Measurements from ENCODE around the gene IMMP2L.
A peak's percentile ranks its signal among the peaks of the same experiment; 100 is the strongest.

Gene IMMP2L

DNA sequence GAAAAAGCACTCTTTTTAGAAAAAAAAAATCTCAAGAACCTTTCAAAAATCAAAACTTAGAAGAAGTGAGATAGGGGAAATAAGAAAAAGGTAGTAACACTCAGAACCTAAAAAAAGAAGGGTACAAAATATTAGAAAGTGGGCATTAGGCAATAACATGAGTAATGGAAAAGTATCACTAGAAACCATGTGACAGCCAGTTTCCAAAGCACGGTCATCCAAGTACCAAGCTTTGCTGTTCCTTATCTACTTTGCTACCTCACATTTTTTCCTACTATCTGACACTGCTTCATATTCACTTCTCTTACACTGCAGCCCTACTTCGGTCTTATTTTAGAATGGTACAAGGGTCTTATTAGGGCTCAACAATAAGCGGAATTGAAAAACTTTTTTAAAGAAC lies 30.3 kb downstream of the IMMP2L start:
- Histone ChIP-seq H3K4me1 (ENCODE audit: control insufficient read depth in 5 of 5, insufficient read depth in 5 of 5, low read length in 5 of 5) (peaks cover 0 to 14% (median 0%) of the 10 kb centered on the region in 5 donors), H3K36me3 (ENCODE audit: control insufficient read depth in 5 of 5, insufficient read depth in 5 of 5, low read length in 5 of 5) (no peaks in the 10 kb centered on the region), H3K9ac (ENCODE audit: low read length in 5 of 5) (no peak overlapping the region), H3K27me3 (ENCODE audit: control insufficient read depth in 5 of 5, insufficient read depth in 4 of 5, low read length in 5 of 5) (no peaks in the 10 kb centered on the region), H3K9me3 (ENCODE audit: control insufficient read depth in 5 of 5, low read length in 5 of 5) (no peaks in the 10 kb centered on the region), H3K27ac (ENCODE audit: low read depth, low read length) (no peak overlapping the region), H3K4me3 (ENCODE audit: low read depth in 1 of 5, low read length in 5 of 5) (no peak overlapping the region)

DNA sequence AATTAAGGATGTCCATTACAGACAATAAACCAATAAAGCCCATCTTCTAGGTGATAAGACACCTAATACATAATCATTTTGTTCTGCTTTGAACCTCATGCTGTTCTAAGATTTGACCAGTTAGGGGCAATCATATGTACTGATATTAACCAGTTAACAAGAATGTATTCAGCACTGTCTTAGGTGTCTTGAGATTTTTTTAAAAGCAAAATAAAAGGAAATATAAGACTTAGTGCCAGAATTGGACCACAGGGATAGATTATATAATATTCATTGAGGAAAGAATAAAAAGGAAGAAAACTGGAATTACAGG lies 32.0 kb downstream of the IMMP2L start:
- Histone ChIP-seq H3K4me1 (ENCODE audit: control insufficient read depth in 5 of 5, insufficient read depth in 5 of 5, low read length in 5 of 5) (peaks cover 0 to 14% (median 0%) of the 10 kb centered on the region in 5 donors), H3K36me3 (ENCODE audit: control insufficient read depth in 5 of 5, insufficient read depth in 5 of 5, low read length in 5 of 5) (no peaks in the 10 kb centered on the region)

DNA sequence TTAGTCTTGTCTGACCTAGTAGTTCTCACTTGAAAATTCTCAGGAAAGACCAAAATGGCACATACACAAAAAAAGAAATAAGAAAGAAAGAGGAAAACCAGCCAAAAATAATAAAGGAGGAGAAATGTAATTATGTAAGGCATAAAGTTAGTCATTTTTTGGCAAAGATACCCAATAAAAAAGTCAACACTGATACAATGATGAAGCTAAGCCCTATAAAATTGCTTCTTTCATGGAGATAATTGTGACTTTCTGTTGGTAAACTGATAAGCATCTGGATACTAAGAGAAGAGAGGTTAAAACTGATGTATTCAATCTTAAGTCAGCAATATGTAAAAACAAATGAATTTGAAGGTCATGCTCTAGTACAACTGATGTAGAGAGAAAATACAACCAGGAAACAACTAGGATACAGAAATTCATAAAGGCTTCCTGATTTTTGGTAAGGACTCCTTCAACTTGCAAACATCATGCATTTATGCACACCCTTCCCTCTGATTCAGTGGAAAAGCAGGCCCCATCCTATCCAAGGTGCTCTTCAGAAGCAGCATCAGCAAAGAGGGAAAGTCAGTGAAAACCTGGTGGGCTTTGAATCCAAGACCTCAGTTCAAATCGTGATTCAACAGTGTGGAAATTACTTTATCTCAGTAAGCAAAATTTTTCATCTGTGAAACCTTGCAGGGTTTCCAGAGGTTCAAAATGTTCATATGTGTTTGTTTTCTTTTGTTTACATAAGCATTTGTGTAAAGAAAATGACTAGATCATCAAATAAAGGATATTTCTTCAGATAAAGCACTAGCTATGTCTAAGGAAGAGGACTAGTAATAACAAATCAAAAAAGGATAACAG lies 32.6 kb downstream of the IMMP2L start:
- no peak overlapping the region for H3K9ac ChIP-seq (ENCODE audit: low read length in 5 of 5)
- H3K4me3 ChIP-seq (ENCODE audit: low read depth in 1 of 5, low read length in 5 of 5), result no peak overlapping the region
- H3K4me1 ChIP-seq (ENCODE audit: control insufficient read depth in 5 of 5, insufficient read depth in 5 of 5, low read length in 5 of 5), result peaks cover 0 to 14% (median 0%) of the 10 kb centered on the region in 5 donors
- no peaks in the 10 kb centered on the region for H3K36me3 ChIP-seq (ENCODE audit: control insufficient read depth in 5 of 5, insufficient read depth in 5 of 5, low read length in 5 of 5)
- no peaks in the 10 kb centered on the region for H3K9me3 ChIP-seq (ENCODE audit: control insufficient read depth in 5 of 5, low read length in 5 of 5)
- H3K27me3 ChIP-seq (ENCODE audit: control insufficient read depth in 5 of 5, insufficient read depth in 4 of 5, low read length in 5 of 5), result no peaks in the 10 kb centered on the region
- no peak overlapping the region for H3K27ac ChIP-seq (ENCODE audit: low read depth, low read length)

More for the DNA sequence above, 32.0 kb downstream of the IMMP2L start:
- Histone ChIP-seq H3K27me3 (ENCODE audit: control insufficient read depth in 5 of 5, insufficient read depth in 4 of 5, low read length in 5 of 5) (no peaks in the 10 kb centered on the region), H3K9ac (ENCODE audit: low read length in 5 of 5) (no peak overlapping the region), H3K9me3 (ENCODE audit: control insufficient read depth in 5 of 5, low read length in 5 of 5) (no peaks in the 10 kb centered on the region), H3K4me3 (ENCODE audit: low read depth in 1 of 5, low read length in 5 of 5) (no peak overlapping the region), H3K27ac (ENCODE audit: low read depth, low read length) (no peak overlapping the region)

DNA sequence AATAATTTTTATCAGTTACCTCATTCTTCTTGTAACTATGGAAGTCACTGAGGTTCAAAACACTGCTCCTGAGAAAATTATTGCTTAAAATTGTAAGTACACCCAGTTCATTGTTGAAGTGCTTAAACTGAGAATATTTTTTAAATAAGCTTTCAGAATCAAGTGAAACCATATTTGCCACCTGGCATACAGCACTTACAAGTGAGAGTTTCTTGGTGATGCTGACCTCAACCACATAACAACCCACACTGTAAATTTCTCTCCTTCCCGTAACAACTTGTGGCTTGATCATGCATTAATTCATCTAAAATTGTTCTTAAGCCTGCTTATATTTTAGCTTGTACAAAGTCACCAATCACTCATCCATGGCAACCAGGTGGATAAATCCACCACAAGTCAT lies 34.0 kb downstream of the IMMP2L start:
- H3K27me3 ChIP-seq (ENCODE audit: control insufficient read depth in 5 of 5, insufficient read depth in 4 of 5, low read length in 5 of 5), result no peaks in the 10 kb centered on the region
- no peak overlapping the region for H3K4me3 ChIP-seq (ENCODE audit: low read depth in 1 of 5, low read length in 5 of 5)
- peaks cover 0 to 14% (median 0%) of the 10 kb centered on the region in 5 donors for H3K4me1 ChIP-seq (ENCODE audit: control insufficient read depth in 5 of 5, insufficient read depth in 5 of 5, low read length in 5 of 5)
- no peaks in the 10 kb centered on the region for H3K36me3 ChIP-seq (ENCODE audit: control insufficient read depth in 5 of 5, insufficient read depth in 5 of 5, low read length in 5 of 5)
- H3K9ac ChIP-seq (ENCODE audit: low read length in 5 of 5), result no peak overlapping the region
- H3K9me3 ChIP-seq (ENCODE audit: control insufficient read depth in 5 of 5, low read length in 5 of 5), result no peaks in the 10 kb centered on the region
- H3K27ac ChIP-seq (ENCODE audit: low read depth, low read length), result no peak overlapping the region

DNA sequence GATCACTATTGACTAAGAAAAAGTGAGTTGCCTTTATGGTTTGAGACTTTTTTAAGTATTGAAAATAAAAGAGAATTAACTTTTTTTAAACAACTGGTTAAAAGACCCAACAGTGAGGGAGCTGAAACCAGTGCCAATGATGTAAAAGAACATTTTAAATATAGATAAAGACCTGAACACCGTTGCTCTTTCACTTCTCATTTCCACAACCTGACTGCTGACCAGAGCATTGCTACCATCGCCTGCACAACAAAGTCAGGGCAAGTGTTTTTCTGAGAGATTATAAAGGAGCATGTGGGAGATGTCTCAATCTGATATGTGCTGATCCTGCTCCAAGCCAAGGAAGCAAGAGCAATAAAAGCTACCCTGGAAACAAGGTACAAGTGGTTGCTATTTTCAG lies 34.7 kb downstream of the IMMP2L start:
- H3K27me3 ChIP-seq (ENCODE audit: control insufficient read depth in 5 of 5, insufficient read depth in 4 of 5, low read length in 5 of 5), result no peaks in the 10 kb centered on the region
- no peaks in the 10 kb centered on the region for H3K9me3 ChIP-seq (ENCODE audit: control insufficient read depth in 5 of 5, low read length in 5 of 5)
- no peaks in the 10 kb centered on the region for H3K36me3 ChIP-seq (ENCODE audit: control insufficient read depth in 5 of 5, insufficient read depth in 5 of 5, low read length in 5 of 5)
- no peak overlapping the region for H3K27ac ChIP-seq (ENCODE audit: low read depth, low read length)
- H3K9ac ChIP-seq (ENCODE audit: low read length in 5 of 5), result no peak overlapping the region
- H3K4me1 ChIP-seq (ENCODE audit: control insufficient read depth in 5 of 5, insufficient read depth in 5 of 5, low read length in 5 of 5), result peaks cover 0 to 8% (median 0%) of the 10 kb centered on the region in 5 donors
- H3K4me3 ChIP-seq (ENCODE audit: low read depth in 1 of 5, low read length in 5 of 5), result no peak overlapping the region

DNA sequence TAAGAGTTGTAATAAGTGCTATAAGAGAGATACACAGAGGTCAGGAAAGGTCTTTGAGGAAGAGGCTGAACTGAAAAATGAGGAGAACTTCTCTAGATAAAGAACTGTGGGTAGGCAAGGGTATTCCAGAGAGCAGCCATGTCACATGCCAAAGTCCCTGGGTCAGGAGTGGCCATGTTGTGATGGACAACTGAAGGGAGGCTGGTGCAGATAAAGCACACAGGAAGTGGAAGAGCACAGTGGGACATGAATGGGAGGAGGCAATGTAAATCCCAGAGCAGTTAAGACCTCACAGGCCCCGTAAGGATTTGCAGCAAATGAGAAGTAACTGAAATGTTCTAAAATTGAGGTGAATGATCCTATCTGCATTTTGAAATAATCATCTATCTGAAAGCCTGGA lies 37.2 kb downstream of the IMMP2L start:
- no peaks in the 10 kb centered on the region for H3K4me1 ChIP-seq (ENCODE audit: control insufficient read depth in 5 of 5, insufficient read depth in 5 of 5, low read length in 5 of 5)
- H3K9me3 ChIP-seq (ENCODE audit: control insufficient read depth in 5 of 5, low read length in 5 of 5), result peaks cover 3 to 10% (median 8%) of the 10 kb centered on the region in 5 donors
- H3K36me3 ChIP-seq (ENCODE audit: control insufficient read depth in 5 of 5, insufficient read depth in 5 of 5, low read length in 5 of 5), result peaks cover 0 to 7% (median 0%) of the 10 kb centered on the region in 5 donors
- H3K27me3 ChIP-seq (ENCODE audit: control insufficient read depth in 5 of 5, insufficient read depth in 4 of 5, low read length in 5 of 5), result no peaks in the 10 kb centered on the region
- no peak overlapping the region for H3K9ac ChIP-seq (ENCODE audit: low read length in 5 of 5)
- H3K27ac ChIP-seq (ENCODE audit: low read depth, low read length), result no peak overlapping the region
- no peak overlapping the region for H3K4me3 ChIP-seq (ENCODE audit: low read depth in 1 of 5, low read length in 5 of 5)

DNA sequence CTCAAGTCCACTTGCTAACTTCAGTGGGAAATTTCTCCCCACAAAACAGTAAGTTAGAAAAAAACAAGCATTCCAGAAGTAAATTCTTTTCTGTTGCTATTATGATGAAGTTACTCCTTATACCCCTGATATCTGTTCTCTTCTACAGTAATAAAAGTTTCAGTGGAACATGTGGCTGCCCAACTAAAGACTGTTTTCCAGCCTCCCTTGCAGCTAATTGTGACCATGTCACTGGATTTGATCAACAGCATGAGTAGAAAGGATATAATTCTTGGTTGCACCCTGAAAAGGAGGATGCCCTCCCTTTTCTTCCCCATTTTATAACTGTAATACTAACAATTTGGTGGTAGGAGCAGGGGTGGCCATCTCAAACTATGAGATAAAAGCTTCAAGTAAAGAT lies 40.6 kb downstream of the IMMP2L start:
- H3K27ac ChIP-seq (ENCODE audit: low read depth, low read length), result no peak overlapping the region
- peaks cover 0 to 19% (median 6%) of the 10 kb centered on the region in 5 donors for H3K36me3 ChIP-seq (ENCODE audit: control insufficient read depth in 5 of 5, insufficient read depth in 5 of 5, low read length in 5 of 5)
- peaks cover 3 to 10% (median 8%) of the 10 kb centered on the region in 5 donors for H3K9me3 ChIP-seq (ENCODE audit: control insufficient read depth in 5 of 5, low read length in 5 of 5)
- H3K4me3 ChIP-seq (ENCODE audit: low read depth in 1 of 5, low read length in 5 of 5), result peak overlapping the region in 1 of 5 donors; percentile 17
- no peaks in the 10 kb centered on the region for H3K4me1 ChIP-seq (ENCODE audit: control insufficient read depth in 5 of 5, insufficient read depth in 5 of 5, low read length in 5 of 5)
- no peaks in the 10 kb centered on the region for H3K27me3 ChIP-seq (ENCODE audit: control insufficient read depth in 5 of 5, insufficient read depth in 4 of 5, low read length in 5 of 5)
- no peak overlapping the region for H3K9ac ChIP-seq (ENCODE audit: low read length in 5 of 5)

DNA sequence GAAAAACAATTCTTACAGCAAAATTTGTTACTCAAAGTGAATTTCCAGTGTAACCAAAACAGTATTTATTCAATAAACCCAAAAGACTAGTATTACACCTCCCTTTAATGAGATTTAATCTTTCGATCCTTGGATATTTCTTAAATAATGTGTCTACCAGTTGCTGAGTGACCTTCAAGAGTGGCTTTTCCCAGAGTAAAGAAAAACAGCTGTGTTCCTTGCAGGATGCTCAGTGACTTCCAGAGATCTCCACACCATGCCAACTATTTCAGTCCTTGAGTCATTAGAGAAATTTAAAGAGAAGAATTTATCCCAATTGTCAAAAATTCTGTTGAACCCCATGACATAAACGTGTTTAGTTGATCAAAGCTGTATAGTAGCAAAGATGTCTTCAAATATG lies 44.0 kb downstream of the IMMP2L start:
- Histone ChIP-seq H3K9me3 (ENCODE audit: control insufficient read depth in 5 of 5, low read length in 5 of 5) (peaks cover 3 to 10% (median 8%) of the 10 kb centered on the region in 5 donors), H3K4me3 (ENCODE audit: low read depth in 1 of 5, low read length in 5 of 5) (no peak overlapping the region), H3K4me1 (ENCODE audit: control insufficient read depth in 5 of 5, insufficient read depth in 5 of 5, low read length in 5 of 5) (no peaks in the 10 kb centered on the region), H3K9ac (ENCODE audit: low read length in 5 of 5) (no peak overlapping the region), H3K27me3 (ENCODE audit: control insufficient read depth in 5 of 5, insufficient read depth in 4 of 5, low read length in 5 of 5) (no peaks in the 10 kb centered on the region), H3K27ac (ENCODE audit: low read depth, low read length) (no peak overlapping the region), H3K36me3 (ENCODE audit: control insufficient read depth in 5 of 5, insufficient read depth in 5 of 5, low read length in 5 of 5) (peaks cover 0 to 19% (median 6%) of the 10 kb centered on the region in 5 donors)

DNA sequence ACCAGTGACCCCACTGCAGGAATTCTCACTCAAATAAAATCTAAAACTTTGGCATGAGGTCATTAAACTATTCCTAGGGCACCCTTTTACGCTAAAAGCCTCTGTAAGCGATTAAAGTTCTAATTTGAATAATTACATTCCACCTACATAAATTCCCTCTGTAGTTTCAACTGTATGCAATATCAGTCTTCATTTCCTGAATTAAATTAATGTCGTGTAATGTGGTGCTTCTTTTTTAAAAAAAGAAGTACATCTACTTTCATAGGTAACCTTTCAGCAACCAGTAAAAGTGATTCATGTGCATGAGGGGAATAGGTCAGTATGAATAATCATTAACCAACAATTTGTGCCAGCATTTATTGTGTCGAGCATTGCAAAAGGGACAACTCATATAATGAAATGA lies 44.7 kb downstream of the IMMP2L start:
- no peaks in the 10 kb centered on the region for H3K4me1 ChIP-seq (ENCODE audit: control insufficient read depth in 5 of 5, insufficient read depth in 5 of 5, low read length in 5 of 5)
- no peaks in the 10 kb centered on the region for H3K27me3 ChIP-seq (ENCODE audit: control insufficient read depth in 5 of 5, insufficient read depth in 4 of 5, low read length in 5 of 5)
- peaks cover 0 to 19% (median 6%) of the 10 kb centered on the region in 5 donors for H3K36me3 ChIP-seq (ENCODE audit: control insufficient read depth in 5 of 5, insufficient read depth in 5 of 5, low read length in 5 of 5)
- no peak overlapping the region for H3K4me3 ChIP-seq (ENCODE audit: low read depth in 1 of 5, low read length in 5 of 5)
- H3K9me3 ChIP-seq (ENCODE audit: control insufficient read depth in 5 of 5, low read length in 5 of 5), result peaks cover 3 to 10% (median 8%) of the 10 kb centered on the region in 5 donors
- no peak overlapping the region for H3K27ac ChIP-seq (ENCODE audit: low read depth, low read length)
- no peak overlapping the region for H3K9ac ChIP-seq (ENCODE audit: low read length in 5 of 5)

DNA sequence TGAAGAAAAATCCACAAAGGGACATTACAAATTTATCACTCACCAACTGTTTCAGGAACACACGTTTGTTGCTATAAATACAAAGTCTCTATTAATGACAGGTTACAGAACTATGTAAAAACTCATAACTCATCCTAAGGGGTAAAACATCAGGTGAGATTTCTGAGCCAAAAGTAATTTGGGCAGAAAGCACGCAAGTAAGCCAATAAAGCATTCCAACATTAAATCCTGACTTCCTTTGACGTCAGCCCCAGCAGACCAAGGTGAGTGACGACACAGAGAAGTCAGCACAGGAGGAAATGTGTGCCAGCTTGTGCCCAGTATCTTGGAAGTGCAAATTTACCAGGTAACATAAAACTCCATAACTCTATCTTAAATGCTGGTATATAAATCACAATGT lies 45.7 kb downstream of the IMMP2L start:
- Histone ChIP-seq H3K27ac (ENCODE audit: low read depth, low read length) (no peak overlapping the region), H3K4me1 (ENCODE audit: control insufficient read depth in 5 of 5, insufficient read depth in 5 of 5, low read length in 5 of 5) (no peaks in the 10 kb centered on the region), H3K9me3 (ENCODE audit: control insufficient read depth in 5 of 5, low read length in 5 of 5) (peaks cover 0 to 5% (median 4%) of the 10 kb centered on the region in 5 donors), H3K27me3 (ENCODE audit: control insufficient read depth in 5 of 5, insufficient read depth in 4 of 5, low read length in 5 of 5) (no peaks in the 10 kb centered on the region), H3K9ac (ENCODE audit: low read length in 5 of 5) (no peak overlapping the region), H3K36me3 (ENCODE audit: control insufficient read depth in 5 of 5, insufficient read depth in 5 of 5, low read length in 5 of 5) (peaks cover 0 to 16% (median 6%) of the 10 kb centered on the region in 5 donors), H3K4me3 (ENCODE audit: low read depth in 1 of 5, low read length in 5 of 5) (no peak overlapping the region)
